Adrenal gland (tissue), 5 donors: Measurements from ENCODE around the gene DPM3.

ENCODE experiments used
- CTCF ChIP-seq, 6 experiments: fragments of 450-650 bp in 4 of 6; fragments of 200-600 bp in 2 of 6; sonication (generic) in 1 of 6; IDR thresholded peaks; 1 replicate in 5 of 6; 2 replicates in 1 of 6; pipeline versions ENCODE4 v1.5.1 to v1.8.0; 2016 to 2021; ENCODE audit warnings: antibody characterized with exemption in 6 of 6, mild to moderate bottlenecking in 2 of 6, moderate library complexity in 1 of 6
- POLR2A ChIP-seq, 2 donors: fragments of 450-650 bp; IDR thresholded peaks; one replicate each; pipeline ENCODE4 v1.6.1; 2017; ENCODE audit warnings: antibody characterized with exemption in 2 of 2, mild to moderate bottlenecking in 2 of 2, moderate library complexity in 1 of 2
- donor health status: DM: no; HTN: no; CAD: no.

GRCh38 chr1:155128755-155129473 is 11.4 kb downstream of the DPM3 start:
- TF ChIP-seq CTCF (IDR thresholded peaks at IDR 0.05): no peak
- peak in 1 of 2 donors; percentile 42 for TF ChIP-seq POLR2A (IDR thresholded peaks at IDR 0.05)
